Natural killer cell (primary cell): ENCODE data around the gene CYTH1. TPM values are rescaled to one million over a fixed set of nuclear protein-coding genes. Genes with fewer than 3 reads are reported as not detected.

Experiments
- ATAC-seq, 3 donors: fragments of 150-1000 bp in 2 of 3; fragments of 200-7000 bp in 1 of 3; cut with Tn5 transposase; 1 replicate in 1 of 3; 2 replicates in 2 of 3; pipeline ENCODE4 v1.10.0; 2021; ENCODE audit warnings: mild to moderate bottlenecking in 2 of 3, moderate library complexity in 2 of 3
- DNase-seq, 2 donors: peaks; one replicate each; pipeline versions ENCODE4 v3.0.0 to v3.0.0-alpha.2; 2013 to 2021; ENCODE audit warnings: mixed read lengths in 1 of 2
- H3K27ac ChIP-seq: one replicate; pipeline ENCODE4 v1.5.1; 2013; ENCODE audit warnings: mild to moderate bottlenecking, low read length
- H3K27me3 ChIP-seq: one replicate; pipeline ENCODE4 v1.6.1; 2013; ENCODE audit warnings: low read length; ENCODE audit not compliant: control insufficient read depth, insufficient read depth
- H3K36me3 ChIP-seq: one replicate; pipeline ENCODE4 v1.6.1; 2013; ENCODE audit warnings: low read length; ENCODE audit not compliant: control insufficient read depth, insufficient read depth
- H3K4me1 ChIP-seq: one replicate; pipeline ENCODE4 v1.6.1; 2013; ENCODE audit warnings: low read length; ENCODE audit not compliant: control insufficient read depth, insufficient read depth
- H3K4me3 ChIP-seq: one replicate; pipeline ENCODE4 v1.5.1; 2013; ENCODE audit warnings: low read length
- H3K9me3 ChIP-seq: one replicate; pipeline ENCODE4 v1.6.1; 2013; ENCODE audit warnings: low read length; ENCODE audit not compliant: control insufficient read depth, insufficient read depth
- H3K27ac Mint-ChIP-seq, 2 donors: one replicate each; pipeline ENCODE4 v1.8.0; 2022; ENCODE audit warnings: mild to moderate bottlenecking in 2 of 2, mixed read lengths in 2 of 2, moderate library complexity in 1 of 2
- H3K27me3 Mint-ChIP-seq, 2 donors: one replicate each; pipeline ENCODE4 v1.8.0; 2022; ENCODE audit warnings: low read depth in 2 of 2, mixed read lengths in 2 of 2
- H3K36me3 Mint-ChIP-seq: one replicate; pipeline ENCODE4 v1.8.0; 2022; ENCODE audit warnings: mixed read lengths
- H3K4me1 Mint-ChIP-seq, 2 donors: one replicate each; pipeline ENCODE4 v1.8.0; 2022; ENCODE audit warnings: mixed read lengths in 2 of 2
- H3K4me3 Mint-ChIP-seq: one replicate; pipeline ENCODE4 v1.8.0; 2022; ENCODE audit warnings: mild to moderate bottlenecking, moderate library complexity, mixed read lengths
- H3K9me3 Mint-ChIP-seq, 2 donors: one replicate each; pipeline ENCODE4 v1.8.0; 2022; ENCODE audit warnings: mixed read lengths in 2 of 2
- WGBS: methylation state at CpG from one replicate; pipeline ENCODE4 v1.1.7; 2013; ENCODE audit warnings: missing lambda C conversion rate; ENCODE audit not compliant: insufficient coverage; 5-methylcytosine and 5-hydroxymethylcytosine counted together
- intact Hi-C: fragments of 100-400 bp; cut with micrococcal nuclease; formaldehyde crosslinking; loops from one replicate; pipeline ENCODE4 v1.14.2; 2022
- total RNA-seq, 4 donors: library from RNA; stranded (reverse); fragments of 120-200 nt in 1 of 4; gene quantifications; one replicate each; pipeline versions ENCODE4 v1.2.3 to v1.2.4, GENCODE V29; 2013 to 2022
- TF ChIP-seq, protein P1 (sequence below): fragments of 200-600 bp; IDR thresholded peaks from one replicate; pipeline ENCODE4 v1.8.0; 2022; ENCODE audit warnings: antibody characterized with exemption

The CYTH1 gene
- total RNA-seq, 3 donors from 2014 or later (not counting 1 experiment from before 2014, with no cell fraction given) = 437 to 514 (median 457) TPM

- 85% methylated on average over 10 of the region's 11 CpGs for WGBS
- H3K27me3 ChIP-seq = no peaks in the 10 kb centered on the region
- DNase-seq = no peak
- H3K36me3 ChIP-seq = no peaks in the 10 kb centered on the region
- ATAC-seq = no peak
- peaks cover 6 to 8% of the 10 kb centered on the region in 2 donors for H3K4me1 Mint-ChIP-seq
- intact Hi-C loops = no loop called here
- TF ChIP-seq, protein P1, sequence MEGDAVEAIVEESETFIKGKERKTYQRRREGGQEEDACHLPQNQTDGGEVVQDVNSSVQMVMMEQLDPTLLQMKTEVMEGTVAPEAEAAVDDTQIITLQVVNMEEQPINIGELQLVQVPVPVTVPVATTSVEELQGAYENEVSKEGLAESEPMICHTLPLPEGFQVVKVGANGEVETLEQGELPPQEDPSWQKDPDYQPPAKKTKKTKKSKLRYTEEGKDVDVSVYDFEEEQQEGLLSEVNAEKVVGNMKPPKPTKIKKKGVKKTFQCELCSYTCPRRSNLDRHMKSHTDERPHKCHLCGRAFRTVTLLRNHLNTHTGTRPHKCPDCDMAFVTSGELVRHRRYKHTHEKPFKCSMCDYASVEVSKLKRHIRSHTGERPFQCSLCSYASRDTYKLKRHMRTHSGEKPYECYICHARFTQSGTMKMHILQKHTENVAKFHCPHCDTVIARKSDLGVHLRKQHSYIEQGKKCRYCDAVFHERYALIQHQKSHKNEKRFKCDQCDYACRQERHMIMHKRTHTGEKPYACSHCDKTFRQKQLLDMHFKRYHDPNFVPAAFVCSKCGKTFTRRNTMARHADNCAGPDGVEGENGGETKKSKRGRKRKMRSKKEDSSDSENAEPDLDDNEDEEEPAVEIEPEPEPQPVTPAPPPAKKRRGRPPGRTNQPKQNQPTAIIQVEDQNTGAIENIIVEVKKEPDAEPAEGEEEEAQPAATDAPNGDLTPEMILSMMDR = no peak
- H3K9me3 ChIP-seq = peaks cover 5% of the 10 kb centered on the region
- no peaks in the 10 kb centered on the region for H3K9me3 Mint-ChIP-seq
- no peak overlapping the region for H3K4me3 Mint-ChIP-seq
- H3K4me1 ChIP-seq = peaks cover 11% of the 10 kb centered on the region
- peaks cover 11% of the 10 kb centered on the region in 2 donors for H3K27me3 Mint-ChIP-seq
- no peak overlapping the region for H3K4me3 ChIP-seq
- H3K36me3 Mint-ChIP-seq = no peaks in the 10 kb centered on the region
- no peak overlapping the region for H3K27ac ChIP-seq
- no peak overlapping the region for H3K27ac Mint-ChIP-seq
Observed at GRCh38 chr17:78650093-78650715, 131.9 kb downstream of the CYTH1 start.

GRCh38 chr17:78648293-78648692, 133.8 kb downstream of the CYTH1 start:
- ATAC-seq = no peak
- DNase-seq = no peak
- no peak overlapping the region for H3K4me3 Mint-ChIP-seq
- Histone ChIP-seq H3K9me3 (peaks cover 5% of the 10 kb centered on the region), H3K27me3 (no peaks in the 10 kb centered on the region), H3K4me3 (no peak overlapping the region), H3K4me1 (peaks cover 11% of the 10 kb centered on the region), H3K27ac (no peak overlapping the region), H3K36me3 (no peaks in the 10 kb centered on the region)
- intact Hi-C loops = no loop called here
- H3K27ac Mint-ChIP-seq = no peak overlapping the region
- H3K9me3 Mint-ChIP-seq = no peaks in the 10 kb centered on the region
- H3K36me3 Mint-ChIP-seq = no peaks in the 10 kb centered on the region
- peaks cover 6 to 8% of the 10 kb centered on the region in 2 donors for H3K4me1 Mint-ChIP-seq
- TF ChIP-seq, protein P1 = no peak
- WGBS = 76% methylated on average over 5 of the region's 5 CpGs
- H3K27me3 Mint-ChIP-seq = peaks cover 12 to 14% of the 10 kb centered on the region in 2 donors

DNA sequence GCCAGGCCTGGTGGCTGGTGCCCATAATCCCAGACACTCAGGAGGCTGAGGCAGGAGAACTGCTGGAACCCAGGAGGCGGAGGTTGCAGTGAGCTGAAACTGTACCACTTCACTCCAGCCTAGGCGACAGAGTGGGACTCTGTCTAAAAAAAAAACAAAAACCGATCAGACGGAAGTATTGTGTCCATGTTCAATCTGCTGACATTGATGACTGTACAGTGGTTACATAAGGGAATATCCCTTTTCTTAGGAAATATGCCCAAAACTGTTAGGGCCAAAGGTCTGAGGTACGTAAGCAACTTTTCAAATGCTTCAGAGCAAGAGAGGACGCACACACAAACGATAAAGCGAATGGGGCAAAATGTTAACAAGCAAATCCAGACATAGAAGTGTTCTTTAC, 135.0 kb downstream of the CYTH1 start:
- H3K4me1 ChIP-seq = peaks cover 11% of the 10 kb centered on the region
- Mint-ChIP-seq H3K27ac (no peak overlapping the region), H3K36me3 (no peaks in the 10 kb centered on the region), H3K4me3 (no peak overlapping the region), H3K27me3 (peaks cover 12 to 14% of the 10 kb centered on the region in 2 donors), H3K9me3 (no peaks in the 10 kb centered on the region), H3K4me1 (peaks cover 6 to 8% of the 10 kb centered on the region in 2 donors)
- intact Hi-C loops = no loop called here
- H3K27me3 ChIP-seq = no peaks in the 10 kb centered on the region
- TF ChIP-seq, protein P1 = no peak
- 97% methylated on average over 8 of the region's 8 CpGs for WGBS
- no peak overlapping the region for H3K27ac ChIP-seq
- H3K9me3 ChIP-seq = peaks cover 5% of the 10 kb centered on the region
- ATAC-seq (no peak), DNase-seq (no peak)
- H3K36me3 ChIP-seq = no peaks in the 10 kb centered on the region
- H3K4me3 ChIP-seq = no peak overlapping the region
